Fibroblast of peridontal ligament (primary cell): ENCODE data around the gene LRP1.

ENCODE experiments used
- DNase-seq: peaks from one replicate; pipeline ENCODE4 v3.0.0-alpha.2; 2010; ENCODE audit errors: extremely low read depth

Gene LRP1

GRCh38 chr12:57211791-57212700 lies 83.8 kb downstream of the LRP1 start:
- no peak for DNase-seq

- DNase-seq: no peak
Measured at GRCh38 chr12:57212701-57213057, 84.4 kb downstream of the LRP1 start.

GRCh38 chr12:57213058-57213715 lies 84.9 kb downstream of the LRP1 start:
- DNase-seq: peak; percentile 88

- DNase-seq: no peak
Measured at GRCh38 chr12:57213763-57214397, 85.6 kb downstream of the LRP1 start.

GRCh38 chr12:57214398-57214781 lies 86.1 kb downstream of the LRP1 start:
- DNase-seq: peak; percentile 59

DNA sequence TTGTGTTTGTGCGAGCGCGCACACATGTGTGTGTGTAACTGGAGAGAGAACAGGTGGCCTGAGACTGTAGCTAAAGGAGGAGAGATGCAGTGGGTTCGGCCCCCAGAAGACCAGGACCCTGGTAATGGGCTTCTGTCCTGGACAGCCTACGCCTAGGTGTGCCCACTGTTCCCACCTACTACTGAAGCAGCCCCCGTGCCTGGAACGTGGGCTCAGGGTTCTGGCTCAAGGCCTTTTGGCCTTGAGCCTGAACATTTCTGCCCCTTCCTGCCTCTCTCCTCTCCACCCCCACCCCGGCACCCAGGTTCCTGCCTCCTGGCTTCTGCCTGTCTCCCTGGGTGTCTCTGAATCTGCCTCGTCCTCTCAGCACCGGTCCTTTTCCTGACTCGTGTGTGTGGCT lies 86.8 kb downstream of the LRP1 start:
- DNase-seq: no peak

DNA sequence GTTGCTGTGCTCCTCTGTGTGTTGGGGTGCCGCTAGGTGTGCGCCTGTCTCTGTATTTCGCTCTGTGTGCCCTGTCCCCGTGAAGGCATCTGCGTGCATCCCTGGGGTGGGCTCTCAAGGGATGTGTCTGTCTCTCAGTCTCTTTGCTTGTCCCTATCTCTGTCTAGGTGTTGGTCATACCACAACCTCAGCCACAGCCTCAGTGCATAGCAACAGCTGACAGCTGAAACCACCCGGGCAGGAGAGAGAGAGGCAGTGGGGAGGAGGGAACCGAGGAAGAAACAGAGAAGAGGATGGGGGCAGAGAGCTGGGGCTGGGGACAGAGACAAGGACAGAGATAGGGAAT lies 87.4 kb downstream of the LRP1 start:
- peak; percentile 21 for DNase-seq

- DNase-seq: no peak
Measured at GRCh38 chr12:57216014-57216911, 88.0 kb downstream of the LRP1 start, which contains the start of gene NXPH4. Gene NXPH4, plus strand, starts transcription at chr12:57216794. Its CDS starts 176 bp downstream, at chr12:57216970.

- peak; percentile 30 for DNase-seq
Measured at GRCh38 chr12:57216921-57217879, 88.9 kb downstream of the LRP1 start.

- no peak for DNase-seq
Measured at GRCh38 chr12:57218030-57218853, 90.0 kb downstream of the LRP1 start.

- no peak for DNase-seq
Measured at GRCh38 chr12:57219205-57219992, 91.1 kb downstream of the LRP1 start.

DNA sequence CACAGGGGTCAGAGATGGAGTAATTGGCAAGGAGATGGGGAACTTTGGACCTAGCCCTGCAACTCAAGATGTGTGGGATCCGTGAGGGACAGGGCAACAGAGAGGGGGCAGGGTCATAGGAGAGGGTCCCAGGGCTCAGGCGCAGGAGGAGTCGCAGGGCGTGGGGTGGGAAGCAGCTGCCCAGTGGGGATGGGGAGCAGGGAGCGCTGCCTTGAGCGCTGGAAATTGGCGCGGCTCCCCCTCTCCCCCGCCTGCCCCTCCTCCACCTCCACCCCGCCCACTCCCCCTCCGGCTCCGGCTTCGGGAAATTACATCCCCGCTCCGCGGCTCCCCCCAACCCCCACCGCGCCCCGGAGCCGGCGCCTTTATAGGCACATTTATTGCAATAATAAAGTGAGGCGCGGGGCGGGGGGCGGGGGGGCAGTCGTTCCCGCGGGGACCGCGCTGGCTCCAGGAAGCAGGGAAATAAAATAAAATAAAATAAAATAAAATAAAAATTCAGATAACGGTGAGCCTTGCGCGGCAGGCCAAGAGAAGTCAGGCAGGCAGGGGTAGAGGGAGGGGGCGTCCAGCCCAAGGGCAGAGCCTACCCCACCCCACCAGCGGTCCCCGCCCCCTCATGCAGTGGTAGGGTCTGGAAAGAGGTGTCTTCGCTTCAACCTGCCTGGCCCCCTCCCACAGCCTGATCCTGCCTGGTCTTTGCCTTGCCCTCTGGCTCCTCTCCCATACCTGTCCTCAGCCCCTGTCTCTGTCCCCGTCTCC lies 91.9 kb downstream of the LRP1 start:
- no peak for DNase-seq

GRCh38 chr12:57220770-57221168 lies 92.5 kb downstream of the LRP1 start:
- DNase-seq: no peak

DNA sequence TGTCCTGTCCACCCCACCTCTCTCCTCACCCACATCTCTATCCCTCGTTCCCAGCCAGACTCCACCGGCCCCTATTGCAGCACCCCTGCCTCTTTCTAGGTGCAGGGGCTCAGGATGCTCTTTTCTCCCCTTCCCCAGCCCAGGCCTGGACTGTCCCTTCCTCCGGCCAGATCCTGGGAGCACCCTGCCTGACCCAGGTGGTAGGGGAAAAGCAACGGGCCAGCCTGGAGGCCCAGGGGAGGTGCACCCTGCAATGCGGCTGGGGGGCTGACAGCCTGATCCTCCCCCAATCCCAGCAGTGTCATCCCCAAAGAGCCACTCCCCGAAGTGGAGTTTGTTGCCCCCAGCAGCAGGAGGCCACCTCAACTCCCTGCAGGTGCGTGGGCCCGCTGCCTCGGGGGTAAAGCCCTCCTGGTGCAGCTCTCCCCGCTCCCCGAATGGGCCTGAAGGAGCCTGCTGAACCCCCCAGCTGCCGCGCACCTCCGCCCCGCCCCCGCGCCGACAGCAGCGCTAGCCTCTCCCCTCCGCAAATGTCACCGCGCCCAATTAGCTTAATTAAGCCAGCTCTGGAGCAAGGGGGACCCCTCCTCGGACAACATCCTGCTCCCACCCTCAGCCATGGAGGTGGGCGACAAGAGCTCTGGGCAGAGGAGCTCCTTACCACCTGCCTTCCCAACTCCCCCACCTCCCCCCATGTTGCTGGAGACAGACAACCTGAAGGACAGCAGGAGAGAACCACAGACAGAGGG lies 93.1 kb downstream of the LRP1 start:
- no peak for DNase-seq

DNA sequence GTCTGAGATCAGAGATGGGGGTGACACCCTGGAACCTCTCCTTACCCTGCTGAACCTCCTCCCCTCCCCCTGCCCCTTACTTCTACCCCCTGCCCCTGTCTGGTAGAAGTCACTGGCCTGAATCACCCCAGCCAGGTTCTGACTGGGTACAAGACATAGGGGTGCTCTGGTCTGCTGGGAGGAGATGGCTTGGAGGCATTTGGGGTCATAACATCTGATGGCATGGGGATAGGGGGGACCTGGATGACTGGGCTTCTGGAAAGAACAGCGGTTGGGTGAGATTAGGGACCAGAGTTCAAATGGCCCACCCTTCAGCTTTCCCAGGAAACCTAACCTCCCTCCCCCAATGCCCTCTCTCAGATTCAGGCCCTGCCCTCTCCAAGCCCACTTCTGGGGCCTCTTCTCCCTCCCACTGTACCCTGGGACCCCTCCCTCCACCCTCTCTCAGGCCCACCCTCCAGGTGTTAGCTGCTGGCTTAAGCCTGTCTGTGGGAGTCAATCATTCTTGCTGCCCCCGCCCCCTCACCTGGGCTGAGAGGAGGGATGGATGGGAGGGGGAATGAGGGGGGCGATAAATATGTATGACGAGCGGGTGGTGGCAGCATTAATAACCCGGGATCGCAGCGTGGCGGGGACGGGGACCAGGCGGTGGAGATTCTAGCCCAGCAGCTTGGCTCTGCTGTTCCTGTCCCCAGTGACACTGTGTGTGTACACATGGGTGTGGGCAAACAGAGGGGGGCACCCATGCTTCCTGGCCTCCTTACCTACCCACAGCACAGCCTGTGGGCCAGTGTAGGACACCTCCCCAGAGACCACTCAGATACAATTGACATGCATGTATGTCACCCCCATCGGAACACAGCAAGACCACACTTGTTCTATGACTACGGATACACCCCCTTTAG lies 94.3 kb downstream of the LRP1 start:
- DNase-seq: no peak
